HG03439 (cell line): ENCODE data around the gene CCT8.

Experiments used
- ATAC-seq: cut with Tn5 transposase; IDR thresholded peaks from one replicate; pipeline ENCODE4 v1.9.1; 2021; ENCODE audit warnings: mild to moderate bottlenecking, moderate library complexity; ENCODE audit not compliant: unreplicated experiment

CCT8 gene

GRCh38 chr21:29073222-29074006 lies at the start of gene CCT8:
Gene CCT8, minus strand, starts transcription at chr21:29073648. Its CDS starts 58 bp downstream, at chr21:29073590.
- ATAC-seq, result peak; percentile 91

- no peak for ATAC-seq
These were observed 48.3 kb upstream of the CCT8 start for GRCh38 chr21:29121759-29122158.

GRCh38 chr21:29117372-29117955 lies 44.0 kb upstream of the CCT8 start:
- peak; percentile 73 for ATAC-seq

GRCh38 chr21:29115899-29116298 lies 42.5 kb upstream of the CCT8 start:
- ATAC-seq, result no peak

GRCh38 chr21:29114765-29115500 lies 41.5 kb upstream of the CCT8 start:
- no peak for ATAC-seq

GRCh38 chr21:29105218-29105617 lies 31.8 kb upstream of the CCT8 start:
- ATAC-seq, result no peak

DNA sequence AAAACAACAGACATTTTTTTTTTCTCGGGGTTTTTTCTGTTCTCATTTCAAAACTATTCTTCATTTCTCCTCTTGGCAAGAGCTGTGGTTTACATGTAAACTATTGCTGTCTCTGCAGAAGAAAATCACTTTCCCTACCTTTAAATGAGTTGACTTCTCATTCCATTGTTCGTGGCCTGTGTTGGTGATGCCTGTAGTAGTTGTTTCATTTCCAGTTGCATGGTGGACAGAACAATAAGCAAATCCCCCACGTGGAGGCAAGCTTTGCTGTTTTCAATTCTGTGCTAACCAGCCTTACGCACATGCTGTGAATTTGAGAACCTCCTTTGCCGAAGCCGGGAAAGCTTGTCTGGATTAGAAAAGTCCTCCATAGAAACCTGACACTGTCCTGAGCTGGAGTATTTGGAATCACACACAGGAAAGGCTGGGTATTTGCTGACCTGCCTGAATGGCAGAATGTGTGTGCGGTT lies 30.8 kb upstream of the CCT8 start:
- ATAC-seq, result no peak

GRCh38 chr21:29102791-29103257 lies 29.4 kb upstream of the CCT8 start:
- ATAC-seq, result no peak

DNA sequence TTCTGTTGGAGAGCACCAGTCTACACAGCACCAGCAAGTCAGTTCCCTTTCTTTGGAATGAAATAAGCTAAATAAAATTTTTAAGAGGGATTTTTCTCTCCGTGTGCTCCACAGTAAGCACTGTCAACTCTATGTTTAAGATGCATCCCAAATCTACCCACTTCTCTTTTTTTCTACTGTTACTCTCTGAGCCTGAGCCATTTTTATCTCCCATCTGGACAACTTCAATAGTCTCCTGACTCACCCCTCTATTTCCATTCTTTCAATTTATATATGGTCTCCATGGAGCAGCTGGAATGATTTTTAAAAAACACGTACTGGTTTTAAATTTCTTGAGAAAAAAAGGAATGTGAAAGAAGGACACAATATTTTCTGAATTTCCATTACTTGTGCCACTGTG lies 24.7 kb upstream of the CCT8 start:
- ATAC-seq, result no peak

DNA sequence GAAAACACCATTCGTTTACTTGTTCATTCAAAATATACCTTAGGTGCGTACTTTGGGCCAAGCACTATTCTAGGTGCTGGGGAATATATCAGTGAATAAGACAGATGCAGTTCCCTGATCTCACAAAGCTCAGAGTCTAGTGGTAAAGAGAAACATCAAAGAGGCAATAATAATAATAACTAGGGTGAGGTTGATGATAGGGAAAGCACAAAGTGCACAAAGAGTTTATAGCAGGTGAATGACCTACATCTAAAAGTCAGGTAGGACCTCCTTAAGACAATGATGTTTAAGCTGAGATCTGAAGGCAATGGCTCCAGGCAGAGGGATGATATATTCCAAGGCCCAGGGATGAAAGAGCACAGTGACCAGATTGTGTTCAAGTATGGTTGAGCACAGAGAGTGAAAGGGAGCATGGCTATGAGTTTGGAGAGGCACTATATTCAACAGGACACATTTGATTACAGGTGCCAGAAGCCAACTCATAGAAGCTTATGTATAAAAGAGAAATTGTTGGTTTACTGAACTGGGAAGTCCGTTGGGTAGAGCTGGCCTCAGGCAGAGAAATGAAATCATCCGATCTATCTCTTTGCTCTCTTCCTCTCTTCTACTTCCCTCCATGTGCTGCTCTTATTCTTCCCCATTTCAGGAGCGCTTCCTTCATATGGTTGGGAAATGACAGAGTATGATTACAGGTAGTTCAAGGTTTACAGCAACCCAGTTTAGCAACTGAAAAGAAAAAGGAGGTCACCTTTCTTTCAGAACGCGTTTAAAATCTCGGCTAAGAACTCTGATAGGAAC lies 23.0 kb upstream of the CCT8 start:
- ATAC-seq, result no peak

- no peak for ATAC-seq
These were observed 18.9 kb upstream of the CCT8 start for GRCh38 chr21:29092102-29092959.

GRCh38 chr21:29091033-29091432 lies 17.6 kb upstream of the CCT8 start:
- no peak for ATAC-seq

DNA sequence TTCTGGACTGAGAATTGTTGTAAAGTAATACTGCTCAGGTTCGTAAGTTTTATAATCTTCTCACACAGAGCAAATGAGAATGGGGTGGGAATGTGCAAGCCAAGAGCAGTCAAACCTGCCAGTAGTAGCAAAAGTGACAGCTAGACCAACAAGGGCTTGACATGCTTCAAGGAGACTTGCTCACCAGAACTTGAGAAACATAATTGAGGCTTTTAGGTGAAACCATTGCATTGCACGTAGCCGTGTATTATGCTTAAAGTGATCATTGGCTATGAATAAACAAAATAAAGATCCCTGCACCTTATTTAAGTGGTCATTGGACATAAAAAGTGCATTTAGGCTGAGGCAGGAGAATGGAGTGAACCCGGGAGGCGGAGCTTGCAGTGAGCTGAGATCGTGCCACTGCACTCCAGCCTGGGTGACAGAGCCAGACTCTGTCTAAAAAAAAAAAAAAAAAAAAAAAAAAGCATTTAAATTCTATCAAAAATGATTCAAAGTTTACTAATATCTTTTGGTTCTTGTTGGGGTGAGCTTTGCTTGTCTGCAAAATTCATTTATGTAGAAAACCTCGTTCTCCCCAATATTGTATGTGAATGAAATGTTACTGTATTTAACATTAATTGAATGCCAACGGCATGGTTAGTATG lies 11.8 kb upstream of the CCT8 start:
- no peak for ATAC-seq

- ATAC-seq, result no peak
These were observed 10.9 kb upstream of the CCT8 start for GRCh38 chr21:29084372-29084771.

DNA sequence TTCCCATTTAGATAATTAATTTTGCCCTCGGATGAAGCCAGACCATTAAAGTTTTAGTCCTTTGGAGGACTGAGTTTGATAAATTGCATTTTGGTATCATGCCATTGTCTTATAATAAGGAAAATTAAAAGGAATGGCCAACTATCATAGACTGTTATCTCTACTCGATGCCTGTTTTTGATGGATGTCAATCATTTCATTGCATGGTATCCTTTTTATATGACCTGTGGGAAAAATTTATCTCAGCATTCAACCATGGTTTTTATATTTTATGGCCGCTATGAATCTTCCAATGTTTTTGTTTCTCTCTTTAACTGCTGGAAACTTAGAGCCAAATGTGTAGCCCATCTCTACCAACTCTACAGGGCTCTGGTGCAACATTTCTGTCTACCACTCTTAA lies 9.9 kb upstream of the CCT8 start:
- no peak for ATAC-seq

- ATAC-seq, result no peak
These were observed 8.8 kb upstream of the CCT8 start for GRCh38 chr21:29082046-29082815.

DNA sequence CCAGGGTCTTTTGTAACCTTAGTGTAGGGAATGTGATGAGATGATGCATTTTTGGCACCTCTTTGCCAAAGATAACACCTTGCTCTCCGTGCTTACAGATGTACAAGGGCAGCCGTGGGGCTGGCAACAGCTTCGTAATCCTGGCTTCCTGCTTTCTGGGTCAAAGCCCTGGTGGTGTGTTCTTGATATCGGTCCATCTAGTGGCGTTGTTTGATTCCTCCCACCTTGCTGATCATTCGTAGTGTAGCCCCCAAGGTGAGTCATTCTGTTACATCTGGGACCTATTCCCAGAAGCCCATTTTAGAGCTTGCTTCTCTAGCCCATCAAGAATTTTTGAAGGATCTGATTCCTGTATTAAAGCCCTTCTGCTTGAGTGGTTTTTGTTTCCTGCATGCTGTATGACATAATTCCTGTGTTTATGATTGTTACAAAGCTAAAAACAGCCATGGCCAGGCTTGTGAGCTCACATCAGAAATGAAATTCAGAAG lies 7.0 kb upstream of the CCT8 start:
- no peak for ATAC-seq
